ENCODE data around the gene DHRS4.

Gene DHRS4

DNA sequence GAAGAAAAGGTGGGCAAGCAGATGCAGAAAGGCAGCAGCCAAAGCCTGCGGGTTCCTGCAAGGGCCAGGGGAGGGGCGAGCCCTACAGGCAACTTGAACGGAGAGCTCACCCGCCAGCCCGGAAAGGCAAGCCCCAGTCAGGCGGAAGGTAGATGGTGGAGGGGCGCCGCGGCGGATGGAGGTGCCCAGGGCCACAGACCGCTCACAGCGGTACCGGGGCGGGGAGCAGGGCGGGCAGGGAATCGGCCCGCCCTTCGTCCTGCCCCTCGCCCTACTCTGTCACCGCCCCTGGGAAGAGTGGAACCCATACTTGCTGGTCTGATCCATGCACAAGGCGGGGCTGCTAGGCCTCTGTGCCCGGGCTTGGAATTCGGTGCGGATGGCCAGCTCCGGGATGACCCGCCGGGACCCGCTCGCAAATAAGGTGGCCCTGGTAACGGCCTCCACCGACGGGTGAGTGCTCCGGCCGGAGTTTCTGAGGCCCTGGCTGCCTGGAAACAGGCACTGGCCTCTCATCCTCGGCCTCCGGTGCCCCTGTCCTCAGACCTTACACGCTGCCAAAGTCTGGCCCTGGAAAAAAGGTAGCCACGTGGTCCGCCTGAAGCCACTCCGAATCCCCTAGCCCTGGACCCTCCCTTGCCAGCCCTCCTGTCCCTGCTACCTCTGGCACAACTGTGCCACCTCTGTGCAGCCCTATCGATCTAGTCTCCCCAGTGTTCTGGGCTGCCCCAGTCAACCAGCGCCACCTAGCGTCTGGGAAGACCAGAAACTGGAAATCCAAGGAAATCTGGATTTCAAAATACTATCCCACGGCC, at the start of gene DHRS4:
DHRS4 (plus strand) TSS at position 307 of the 815 bp plus-strand sequence; CDS start at position 326, 19 bp downstream.
- DNase-seq = peak; percentile 89

DNA sequence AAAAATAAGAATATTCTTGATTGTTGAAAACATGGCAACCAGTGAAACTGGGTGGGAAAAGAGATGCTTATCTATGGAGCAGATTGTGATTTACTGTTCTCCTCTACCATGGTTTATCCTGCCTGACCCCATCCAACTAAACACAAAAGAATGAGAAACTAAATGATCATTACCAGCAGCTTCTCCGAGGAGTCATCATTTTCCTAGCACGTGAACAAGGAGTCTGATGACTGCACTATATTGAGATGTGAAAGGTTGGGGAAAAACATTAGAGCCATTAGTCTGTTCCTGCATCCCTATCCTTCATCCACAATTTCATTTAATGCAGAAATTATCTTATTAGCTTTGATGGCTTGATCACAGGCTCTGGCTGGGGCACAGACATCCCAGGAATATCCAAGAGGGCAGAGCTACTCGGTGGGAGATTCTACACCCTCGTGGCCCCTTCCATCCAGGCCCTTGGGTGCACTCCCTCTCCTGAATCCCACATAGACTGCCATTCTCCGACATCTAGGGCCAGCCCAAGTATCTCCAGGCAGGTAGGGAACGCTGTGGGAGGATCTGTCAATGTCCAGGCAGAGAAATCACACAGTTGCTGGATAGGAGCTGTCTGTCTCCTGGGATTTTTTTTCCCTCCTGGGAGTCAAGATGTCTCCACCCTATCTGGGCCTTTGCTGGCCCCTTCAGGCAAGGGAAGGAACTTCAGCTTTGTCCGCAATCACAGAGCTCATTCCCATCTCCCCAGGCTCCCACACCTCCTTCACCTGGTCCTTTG, 43.3 kb upstream of the DHRS4 start:
- peak; percentile 42 for DNase-seq

DNA sequence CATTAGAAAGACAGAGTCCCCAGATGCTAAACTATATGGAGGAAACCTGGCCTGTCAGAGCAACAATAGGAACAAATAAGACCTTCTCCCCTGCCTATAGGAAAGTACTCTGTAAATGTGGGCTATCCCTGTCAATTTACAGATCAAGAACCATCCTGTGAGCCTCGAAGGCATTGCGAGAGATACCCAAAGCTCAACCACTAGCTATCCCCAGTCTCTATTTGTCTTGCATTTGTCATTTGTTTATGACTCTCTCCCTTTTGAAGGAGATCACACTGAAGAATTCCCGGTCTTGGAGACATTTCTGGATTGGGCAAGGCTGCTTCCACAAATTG, 42.7 kb upstream of the DHRS4 start:
- no peak for DNase-seq

DNA sequence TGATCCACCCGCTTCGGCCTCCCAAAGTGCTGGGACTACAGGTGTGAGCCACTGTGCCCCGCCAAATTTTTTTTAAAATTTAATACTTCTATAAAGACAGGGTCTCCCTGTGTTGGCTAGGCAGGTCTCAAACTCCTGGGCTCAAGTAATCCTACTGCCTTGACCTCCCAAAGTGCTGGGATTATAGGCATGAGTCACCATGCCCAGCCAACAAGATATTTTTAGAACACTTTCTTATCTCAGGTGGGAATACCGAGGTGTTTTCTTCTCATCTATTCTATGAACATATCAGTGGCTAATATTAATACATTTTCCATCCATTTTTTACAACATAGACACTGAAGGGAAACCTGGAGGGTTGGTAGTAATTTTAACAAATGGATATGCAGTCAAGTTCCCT, 38.0 kb upstream of the DHRS4 start:
- DNase-seq = no peak

GRCh38 chr14:23916004-23916403, 37.6 kb upstream of the DHRS4 start:
- DNase-seq = no peak

GRCh38 chr14:23916446-23916845, 37.1 kb upstream of the DHRS4 start:
- DNase-seq = no peak

DNA sequence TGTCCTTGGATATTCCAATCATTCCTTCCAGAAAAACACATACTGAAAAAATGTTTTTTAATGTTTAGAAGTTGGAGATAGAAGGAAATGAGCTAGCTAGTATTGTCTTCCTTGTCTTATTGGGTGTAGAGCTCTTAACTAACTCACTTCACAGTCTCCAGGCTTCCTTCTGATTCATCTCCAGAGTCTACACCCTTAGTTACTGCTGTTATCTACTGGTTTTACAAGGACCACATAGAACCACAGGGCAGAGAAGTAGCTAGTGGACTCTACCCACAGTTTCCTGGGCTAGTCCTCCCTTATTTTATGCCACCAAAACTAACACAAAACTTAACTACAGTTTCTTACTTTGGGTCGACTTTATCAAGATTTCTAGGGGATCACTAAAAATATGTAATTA, 31.0 kb upstream of the DHRS4 start:
- no peak for DNase-seq

- no peak for DNase-seq
Measured at GRCh38 chr14:23925523-23926075, 28.0 kb upstream of the DHRS4 start.

GRCh38 chr14:23926543-23926942, 27.0 kb upstream of the DHRS4 start:
- DNase-seq = no peak

GRCh38 chr14:23929136-23929535, 24.4 kb upstream of the DHRS4 start:
- DNase-seq = no peak

- DNase-seq = peak; percentile 68
Measured at GRCh38 chr14:23929822-23930294, 23.7 kb upstream of the DHRS4 start.

DNA sequence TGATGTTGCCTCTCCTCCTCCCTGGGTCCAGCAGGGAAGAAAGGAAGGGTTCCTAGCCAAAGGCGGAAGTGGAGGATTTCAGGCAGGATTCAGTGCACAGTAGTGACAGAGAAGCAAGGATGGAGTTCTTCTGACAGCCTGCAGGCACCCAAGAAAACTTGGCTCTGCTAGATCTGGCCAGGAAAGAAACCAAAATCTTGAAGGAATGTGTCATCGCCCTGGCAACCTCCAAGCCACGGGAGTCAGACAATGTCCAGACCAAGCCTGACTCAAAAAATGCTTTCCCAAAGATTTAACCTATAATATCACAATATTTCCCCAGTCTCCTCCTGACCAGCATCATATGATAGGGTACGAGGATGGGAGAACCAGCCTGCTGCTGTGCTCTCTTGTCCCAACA, 22.8 kb upstream of the DHRS4 start:
- DNase-seq = no peak

GRCh38 chr14:23931721-23932289, 21.8 kb upstream of the DHRS4 start:
- DNase-seq = no peak

DNA sequence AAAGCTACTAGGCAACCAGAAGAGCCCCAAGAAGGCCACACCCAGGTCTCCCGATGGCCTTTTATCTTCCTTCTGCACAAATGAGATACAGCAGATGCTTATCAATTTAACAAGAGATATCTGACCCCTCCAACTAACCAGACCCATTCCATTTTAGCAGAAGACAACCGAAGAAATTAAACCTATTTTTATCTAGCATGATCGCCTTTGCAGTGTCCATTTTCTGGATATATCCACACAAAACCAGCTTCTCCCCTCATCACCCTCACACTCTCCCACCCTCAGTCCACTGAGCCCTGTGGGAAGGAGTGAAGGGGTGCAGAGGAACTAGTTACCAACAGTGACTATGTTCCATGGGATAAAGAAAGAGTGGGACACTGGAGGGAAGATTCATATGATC, 20.9 kb upstream of the DHRS4 start:
- DNase-seq = no peak

DNA sequence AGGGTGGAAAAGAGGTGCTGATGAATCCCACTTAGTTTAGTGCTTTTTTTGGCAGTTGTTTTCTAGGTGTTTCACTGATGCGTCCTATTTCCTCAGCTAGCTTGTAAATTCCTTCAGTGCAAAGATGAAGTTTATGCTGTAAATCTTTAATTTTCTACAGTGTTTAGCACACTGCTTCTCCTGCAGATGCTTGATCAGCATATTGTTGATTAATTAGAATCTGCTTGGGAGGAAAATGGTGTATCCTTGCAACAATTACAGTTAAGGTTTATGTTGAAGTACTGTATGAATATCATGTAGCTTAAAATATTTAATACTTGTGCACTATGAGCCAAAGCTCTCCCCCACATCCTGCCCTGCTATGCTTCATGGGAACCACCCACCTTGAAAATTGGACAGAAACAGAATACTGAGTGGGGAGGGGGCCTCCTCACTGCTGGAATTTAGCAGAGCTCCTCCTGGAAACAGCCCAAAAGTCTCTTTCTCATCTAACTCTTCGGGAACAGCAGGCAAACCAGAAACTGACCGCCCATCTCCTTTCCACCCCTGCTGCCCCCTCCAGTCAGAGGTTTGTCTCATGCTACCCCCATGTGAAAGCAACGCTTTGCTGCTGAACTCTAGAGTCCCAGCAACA, 20.3 kb upstream of the DHRS4 start:
- peak; percentile 60 for DNase-seq

- DNase-seq = no peak
Measured at GRCh38 chr14:23933742-23934128, 19.8 kb upstream of the DHRS4 start.

DNA sequence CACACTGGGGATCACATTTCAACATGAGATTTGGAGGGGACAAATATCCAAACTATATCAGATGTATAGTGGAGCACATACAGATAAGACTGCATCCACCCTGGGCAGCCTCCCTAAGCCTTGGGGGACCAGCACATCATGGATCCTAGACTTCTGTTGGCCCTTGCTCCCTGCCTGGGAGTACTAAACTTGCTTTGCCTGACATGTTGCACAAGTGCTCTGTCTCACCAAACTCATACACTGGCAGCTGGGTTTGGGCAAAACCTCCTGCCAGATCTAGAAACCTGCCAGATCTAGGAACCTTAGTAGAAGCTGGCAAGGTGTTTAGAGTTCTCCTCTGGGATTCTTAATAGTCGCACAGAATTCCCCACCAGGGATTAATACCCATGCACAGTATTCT, 18.4 kb upstream of the DHRS4 start:
- DNase-seq = no peak

DNA sequence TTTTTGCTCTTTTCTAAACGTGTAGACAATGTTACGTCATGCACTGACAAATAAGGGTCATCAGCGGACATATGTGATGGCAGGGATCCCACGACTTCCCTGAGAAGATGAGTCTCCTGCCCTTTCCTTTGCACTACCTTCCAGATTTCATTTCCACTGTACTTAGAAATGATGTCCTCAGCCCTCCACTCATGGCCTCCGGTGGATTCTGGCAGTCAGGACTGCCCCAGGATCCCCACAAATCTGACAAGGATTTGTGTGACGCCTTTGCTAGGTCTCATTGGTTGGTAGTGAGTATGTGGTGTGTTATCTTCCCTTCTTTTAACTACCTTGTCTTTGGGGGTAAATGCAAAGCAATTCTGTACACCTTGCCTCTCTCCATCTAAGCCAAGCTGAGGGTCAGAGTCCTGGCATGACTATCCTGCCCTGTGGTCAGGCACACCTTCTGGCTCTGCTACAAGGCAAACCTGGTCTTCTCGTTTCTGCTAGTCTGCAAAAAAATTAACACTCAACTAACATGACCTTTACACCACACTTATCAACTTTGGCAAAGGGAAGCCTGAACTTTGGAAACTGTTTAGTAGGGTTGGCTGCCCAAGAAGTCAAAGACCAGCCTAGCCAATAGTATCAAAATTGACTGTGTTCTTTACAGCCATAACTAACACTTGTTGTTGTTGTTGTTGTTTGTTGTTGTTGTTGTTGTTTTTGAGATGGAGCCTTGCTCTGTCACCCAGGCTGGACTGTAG, 17.3 kb upstream of the DHRS4 start:
- DNase-seq = no peak

DNA sequence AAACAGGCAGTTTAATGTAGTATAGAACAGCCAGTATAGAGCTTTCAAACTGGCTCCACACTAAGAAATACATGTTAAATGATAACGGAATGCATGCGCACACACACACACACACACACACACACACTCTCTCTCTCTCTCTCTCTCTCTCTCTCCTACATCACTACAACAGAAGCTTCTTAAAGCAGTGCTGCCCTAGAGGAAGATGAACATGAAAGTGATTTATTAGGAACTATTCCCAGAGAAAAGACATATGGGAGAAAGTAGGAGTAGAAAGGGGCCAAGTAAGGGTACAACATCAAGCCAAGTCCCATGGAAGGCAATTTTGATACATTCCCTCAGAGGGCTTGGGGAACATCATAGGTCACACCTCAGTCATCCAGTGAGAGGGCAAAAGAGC, 16.4 kb upstream of the DHRS4 start:
- no peak for DNase-seq

DNA sequence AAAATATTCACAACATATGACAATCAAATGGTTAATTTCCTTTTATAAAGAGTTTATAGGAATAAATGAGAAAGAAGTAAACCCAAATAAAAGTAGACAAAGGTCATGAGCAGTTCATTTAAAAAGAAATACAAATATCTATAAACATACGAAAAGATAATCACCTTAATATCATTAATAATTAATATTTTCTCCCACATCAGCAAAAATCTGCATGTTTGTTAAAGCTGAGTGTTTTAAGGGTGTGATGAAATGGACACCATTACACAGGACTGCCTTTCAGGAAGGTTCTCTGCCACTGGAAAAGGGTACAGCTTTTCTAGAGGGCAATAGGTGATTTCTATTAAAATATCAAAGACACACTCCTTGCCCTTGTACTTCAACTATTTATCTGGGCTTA, 14.7 kb upstream of the DHRS4 start:
- DNase-seq = no peak

DNA sequence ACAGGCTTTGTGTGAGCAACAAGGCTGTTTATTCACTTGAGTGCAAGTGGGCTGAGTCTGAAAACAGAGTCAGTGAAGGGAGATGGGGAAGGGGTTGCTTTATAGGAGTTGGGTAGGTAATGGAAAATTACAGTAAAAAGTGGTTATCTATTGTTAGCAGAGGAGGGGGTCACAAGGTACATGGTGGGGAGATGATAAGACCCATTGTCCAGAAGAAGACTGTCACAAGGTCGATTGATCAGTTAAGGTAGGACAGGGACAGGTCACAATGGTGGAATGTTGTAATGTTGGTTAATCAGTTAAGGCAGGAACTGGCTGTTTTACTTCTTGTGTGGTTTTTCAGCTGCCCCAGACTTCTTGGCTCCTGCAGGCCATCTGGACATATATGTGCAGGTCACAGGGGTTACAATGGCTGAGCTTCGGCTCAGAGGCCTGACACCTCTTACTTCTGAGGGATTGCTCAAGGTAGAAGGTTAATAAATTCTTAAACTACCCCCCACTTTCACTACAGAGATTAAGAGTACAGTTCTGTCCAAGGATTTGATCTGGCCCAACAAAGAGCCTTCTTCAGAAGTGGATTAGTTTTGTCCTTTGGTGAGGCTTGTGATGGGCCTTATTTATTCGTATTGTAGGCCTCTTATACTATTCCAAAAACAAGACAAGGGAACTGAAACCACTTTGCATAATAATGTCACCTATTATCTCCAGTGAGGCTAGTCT, 13.8 kb upstream of the DHRS4 start:
- DNase-seq = no peak

DNA sequence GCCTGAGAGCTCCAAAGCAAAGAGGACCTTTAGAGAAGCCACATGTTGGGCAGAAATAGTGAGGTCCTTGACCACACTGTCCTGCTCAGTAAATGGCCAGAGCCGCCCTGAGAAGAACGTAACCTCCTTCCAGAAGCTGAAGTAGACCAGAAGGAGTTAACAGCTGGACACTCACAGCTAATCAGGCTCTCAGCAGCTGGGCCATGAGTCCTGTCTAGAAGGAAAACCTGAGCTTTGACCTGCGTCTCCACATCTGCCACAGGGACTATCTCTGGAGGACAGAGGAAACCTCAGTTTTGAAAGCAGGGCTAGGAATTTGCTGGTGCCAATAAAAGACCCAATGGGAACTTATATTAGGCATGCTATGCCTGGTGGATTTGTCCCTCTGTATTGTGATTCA, 12.3 kb upstream of the DHRS4 start:
- DNase-seq = no peak
